PC-3 (cell line): ENCODE measurements around the gene MATCAP1. TPM values are rescaled to one million over a fixed set of nuclear protein-coding genes. Genes with fewer than 3 reads are reported as not detected.
A peak's percentile ranks its signal among the peaks of the same experiment; 100 is the strongest.

ENCODE experiments used
- ATAC-seq: fragments of 200-7000 bp; cut with Tn5 transposase; 2 replicates; pipeline ENCODE4 v1.9.1; 2020; ENCODE audit warnings: mild to moderate bottlenecking, moderate library complexity
- BruUV-seq: library from RNA; stranded (reverse); fragments of 400-500 nt; replicated peaks from 2 replicates; lab custom pipeline; 2021; lab: Mats Ljungman, UMichigan
- CTCF ChIA-PET: fragments of 300-600 bp; sonication (Branson Sonifier 250); formaldehyde crosslinking; loops from one replicate; lab custom pipeline; 2022; ENCODE audit warnings: antibody characterized with exemption; lab: Charles Lee
- POLR2A ChIA-PET: fragments of 300-600 bp; sonication (Branson Sonifier 250); formaldehyde crosslinking; loops from one replicate; lab custom pipeline; 2022; ENCODE audit warnings: antibody characterized with exemption; ENCODE audit not compliant: unreplicated experiment; lab: Charles Lee
- DNase-seq: peaks from one replicate; pipeline ENCODE4 v3.0.0-alpha.2; 2015
- H2AFZ ChIP-seq: fragments of 300-600 bp; sonication (generic); 2 replicates; pipeline ENCODE4 v1.6.0; 2016; ENCODE audit warnings: antibody characterized with exemption, low read length
- H3F3A ChIP-seq: fragments of 300-600 bp; sonication (generic); one replicate; pipeline ENCODE4 v1.6.0; 2017; ENCODE audit warnings: antibody characterized with exemption, low read length, control low read depth, mild to moderate bottlenecking; ENCODE audit not compliant: unreplicated experiment
- H3K27ac ChIP-seq: fragments of 300-600 bp; sonication (generic); 2 replicates; pipeline ENCODE4 v1.5.1; 2016; ENCODE audit warnings: mild to moderate bottlenecking, low read length
- H3K27me3 ChIP-seq: fragments of 300-600 bp; sonication (generic); 2 replicates; pipeline ENCODE4 v1.6.1; 2016; ENCODE audit warnings: low read length, mixed read lengths
- H3K36me3 ChIP-seq: fragments of 300-600 bp; sonication (generic); 2 replicates; pipeline ENCODE4 v1.6.1; 2016; ENCODE audit warnings: low read depth, mixed run types, low read length, mixed read lengths
- H3K4me1 ChIP-seq: fragments of 300-600 bp; sonication (generic); 2 replicates; pipeline ENCODE4 v1.5.1; 2016; ENCODE audit warnings: low read length; ENCODE audit not compliant: insufficient read depth
- H3K4me2 ChIP-seq: fragments of 300-600 bp; sonication (generic); 2 replicates; pipeline ENCODE4 v1.6.0; 2016; ENCODE audit warnings: low read length
- H3K4me3 ChIP-seq: fragments of 300-600 bp; sonication (generic); 2 replicates; pipeline ENCODE4 v1.5.1; 2016; ENCODE audit warnings: mild to moderate bottlenecking, low read length, mixed read lengths
- H3K79me2 ChIP-seq: fragments of 300-600 bp; sonication (generic); 2 replicates; pipeline ENCODE4 v1.6.1; 2017; ENCODE audit warnings: low read length, mixed read lengths
- H3K9ac ChIP-seq: fragments of 300-600 bp; sonication (generic); 2 replicates; pipeline ENCODE4 v1.6.0; 2016; ENCODE audit warnings: mild to moderate bottlenecking, low read length
- H3K9me2 ChIP-seq: fragments of 300-600 bp; sonication (generic); replicated peaks from 2 replicates; pipeline ENCODE4 v1.6.1; 2016; ENCODE audit warnings: mixed run types, low read length, mixed read lengths
- H3K9me3 ChIP-seq: fragments of 300-600 bp; sonication (generic); 2 replicates; pipeline ENCODE4 v1.6.1; 2016; ENCODE audit warnings: low read length, mixed read lengths
- H4K20me1 ChIP-seq: fragments of 300-600 bp; sonication (generic); 2 replicates; pipeline ENCODE4 v1.6.1; 2016; ENCODE audit warnings: low read length, mixed read lengths
- EZH2 ChIP-seq: fragments of 300-600 bp; sonication (generic); IDR thresholded peaks from one replicate; pipeline ENCODE4 v1.6.1; 2017; ENCODE audit warnings: antibody characterized with exemption, mild to moderate bottlenecking, low read length; ENCODE audit not compliant: unreplicated experiment
- EZH2phosphoT487 ChIP-seq: fragments of 300-600 bp; sonication (generic); IDR thresholded peaks from 2 replicates; pipeline ENCODE4 v1.6.1; 2018; ENCODE audit warnings: mild to moderate bottlenecking, antibody characterized with exemption, low read length, borderline replicate concordance
- intact Hi-C: fragments of 100-400 bp; cut with micrococcal nuclease; formaldehyde crosslinking; loops from 2 replicates; pipeline ENCODE4 v1.9.0; 2023
- total RNA-seq: library from RNA; depleted of rRNA; stranded (reverse); fragments of >200 nt; gene quantifications from 2 replicates; pipeline ENCODE4 v1.2.3, GENCODE V29; 2014
- TF ChIP-seq, protein P1 (sequence below): fragments of 300-600 bp; sonication (generic); conservative IDR thresholded peaks from 2 replicates; pipeline ENCODE4 v1.5.1; 2017; ENCODE audit warnings: antibody characterized with exemption, low read depth, mild to moderate bottlenecking, low read length

Gene MATCAP1
- total RNA-seq, 1 experiment from 2014 or later, result 29.6 TPM

- POLR2A ChIA-PET, result interaction anchor here (0.6 kb wide), 1 partner anchor 17 kb away, joined by 5 read pairs; no protein-coding TSS in a partner anchor
- Histone ChIP-seq H3F3A (peaks cover 3% of the 10 kb centered on the region), H2AFZ (no peak overlapping the region), H3K27me3 (no peaks in the 10 kb centered on the region), H3K4me2 (peak overlapping the region; percentile 56), H3K9me3 (no peaks in the 10 kb centered on the region), H3K9ac (no peak overlapping the region), H3K4me3 (no peak overlapping the region), H3K27ac (peak overlapping the region; percentile 81), H3K79me2 (no peaks in the 10 kb centered on the region), H3K36me3 (no peaks in the 10 kb centered on the region), H3K9me2 (no peaks in the 10 kb centered on the region), H4K20me1 (no peaks in the 10 kb centered on the region), H3K4me1 (peaks cover 13% of the 10 kb centered on the region)
- no peak for DNase-seq
- no TSS peak for BruUV-seq
- intact Hi-C loops, result no loop called here
- CTCF ChIA-PET, result no interaction called here
- peak; percentile 18 for ATAC-seq
- TF ChIP-seq EZH2phosphoT487 (no peak), EZH2 (no peak)
- TF ChIP-seq, protein P1, sequence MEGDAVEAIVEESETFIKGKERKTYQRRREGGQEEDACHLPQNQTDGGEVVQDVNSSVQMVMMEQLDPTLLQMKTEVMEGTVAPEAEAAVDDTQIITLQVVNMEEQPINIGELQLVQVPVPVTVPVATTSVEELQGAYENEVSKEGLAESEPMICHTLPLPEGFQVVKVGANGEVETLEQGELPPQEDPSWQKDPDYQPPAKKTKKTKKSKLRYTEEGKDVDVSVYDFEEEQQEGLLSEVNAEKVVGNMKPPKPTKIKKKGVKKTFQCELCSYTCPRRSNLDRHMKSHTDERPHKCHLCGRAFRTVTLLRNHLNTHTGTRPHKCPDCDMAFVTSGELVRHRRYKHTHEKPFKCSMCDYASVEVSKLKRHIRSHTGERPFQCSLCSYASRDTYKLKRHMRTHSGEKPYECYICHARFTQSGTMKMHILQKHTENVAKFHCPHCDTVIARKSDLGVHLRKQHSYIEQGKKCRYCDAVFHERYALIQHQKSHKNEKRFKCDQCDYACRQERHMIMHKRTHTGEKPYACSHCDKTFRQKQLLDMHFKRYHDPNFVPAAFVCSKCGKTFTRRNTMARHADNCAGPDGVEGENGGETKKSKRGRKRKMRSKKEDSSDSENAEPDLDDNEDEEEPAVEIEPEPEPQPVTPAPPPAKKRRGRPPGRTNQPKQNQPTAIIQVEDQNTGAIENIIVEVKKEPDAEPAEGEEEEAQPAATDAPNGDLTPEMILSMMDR, result no peak
Observed at GRCh38 chr16:67213197-67214019, 29.6 kb upstream of the MATCAP1 start.

DNA sequence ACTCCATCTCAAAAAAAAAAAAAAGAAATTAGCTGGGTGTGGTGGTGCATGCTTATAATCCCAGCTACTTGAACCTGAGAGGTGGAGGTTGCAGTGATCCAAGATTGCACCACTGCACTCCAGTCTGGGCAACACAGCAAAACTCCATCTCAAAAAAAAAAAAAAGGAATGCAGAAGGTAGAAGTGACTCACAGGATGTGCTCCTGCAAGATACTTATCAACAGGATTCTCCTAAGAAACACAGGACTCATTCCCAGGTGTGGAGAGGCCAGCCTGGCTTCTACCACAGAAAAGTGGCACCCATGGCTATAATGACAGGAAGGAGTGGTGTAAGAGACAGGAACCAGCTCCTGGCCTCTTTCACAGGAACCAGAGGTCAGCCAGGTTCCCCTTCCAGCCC, 29.0 kb upstream of the MATCAP1 start:
- H3K4me1 ChIP-seq, result peaks cover 19% of the 10 kb centered on the region
- CTCF ChIA-PET, result interaction anchor here (0.6 kb wide), 2 partner anchors 335 to 653 kb away, joined by 4 to 5 read pairs; no protein-coding TSS in a partner anchor

More for the DNA sequence above, 29.0 kb upstream of the MATCAP1 start:
- Histone ChIP-seq H3K4me2 (peak overlapping the region; percentile 56), H3K27me3 (no peaks in the 10 kb centered on the region), H3K79me2 (no peaks in the 10 kb centered on the region), H4K20me1 (no peaks in the 10 kb centered on the region), H3K4me3 (no peak overlapping the region), H3K9me2 (no peaks in the 10 kb centered on the region), H3K9me3 (no peaks in the 10 kb centered on the region), H3K9ac (no peak overlapping the region), H2AFZ (no peak overlapping the region), H3F3A (peaks cover 3% of the 10 kb centered on the region), H3K36me3 (no peaks in the 10 kb centered on the region), H3K27ac (peak overlapping the region; percentile 81)
- intact Hi-C loops, result no loop called here
- TF ChIP-seq EZH2 (no peak), EZH2phosphoT487 (no peak)
- TF ChIP-seq, protein P1, result no peak
- POLR2A ChIA-PET, result interaction anchor here (0.6 kb wide), 1 partner anchor 16 kb away, joined by 5 read pairs; no protein-coding TSS in a partner anchor
- BruUV-seq, result no TSS peak
- peak; percentile 73 for DNase-seq
- ATAC-seq, result peak; percentile 67
